B cell (primary cell): ENCODE data around the gene DGKE. TPM values are rescaled to one million over a fixed set of nuclear protein-coding genes. Genes with fewer than 3 reads are reported as not detected.
A peak's percentile ranks its signal among the peaks of the same experiment; 100 is the strongest.

Experiments
- ATAC-seq: fragments of 200-7000 bp; cut with Tn5 transposase; one replicate; pipeline ENCODE4 v1.10.0; 2021; ENCODE audit warnings: low read depth, mild to moderate bottlenecking, moderate number of reproducible peaks, moderate library complexity
- CTCF ChIA-PET: fragments of 350-600 bp; sonication (Branson Sonifier 250); formaldehyde crosslinking; loops from one replicate; lab custom pipeline; 2021; ENCODE audit warnings: antibody characterized with exemption, inconsistent platforms; lab: Charles Lee
- POLR2A ChIA-PET: fragments of 350-600 bp; sonication (Branson Sonifier 250); formaldehyde crosslinking; loops from one replicate; lab custom pipeline; 2021; ENCODE audit warnings: antibody characterized with exemption; lab: Charles Lee
- DNase-seq: peaks from one replicate; pipeline ENCODE4 v3.0.0; 2013
- H2AFZ ChIP-seq: 2 replicates; pipeline ENCODE4 v1.6.1; 2012; ENCODE audit warnings: mild to moderate bottlenecking, low read depth, low read length; ENCODE audit not compliant: insufficient read depth, poor library complexity, severe bottlenecking
- H3K27ac ChIP-seq, 2 donors: 1 replicate in 1 of 2; 2 replicates in 1 of 2; pipeline ENCODE4 v1.5.1; 2012 to 2013; ENCODE audit warnings: low read length in 2 of 2, mild to moderate bottlenecking in 2 of 2, moderate library complexity in 1 of 2
- H3K27me3 ChIP-seq, 4 experiments: fragments of 200-600 bp in 1 of 4; sonication (generic) in 1 of 4; replicated peaks in 1 of 4; 1 replicate in 2 of 4; 2 replicates in 2 of 4; pipeline versions ENCODE4 v1.6.1 to v1.7.0; 2013 to 2016; ENCODE audit warnings: low read length in 3 of 4, mild to moderate bottlenecking in 2 of 4, mixed read lengths in 1 of 4, moderate library complexity in 1 of 4; ENCODE audit not compliant: insufficient read depth in 4 of 4, control insufficient read depth in 3 of 4; ENCODE audit errors: control extremely low read depth in 1 of 4
- H3K36me3 ChIP-seq, 2 experiments: replicated peaks in 1 of 2; 1 replicate in 1 of 2; 2 replicates in 1 of 2; pipeline versions ENCODE4 v1.6.1 to v1.7.1; 2013; ENCODE audit warnings: low read length in 1 of 2; ENCODE audit not compliant: insufficient read depth in 2 of 2, control insufficient read depth in 1 of 2; ENCODE audit errors: control extremely low read depth in 1 of 2, extremely low read depth in 1 of 2
- H3K4me1 ChIP-seq, 2 donors: fragments of 200-600 bp in 1 of 2; sonication (generic) in 1 of 2; 1 replicate in 1 of 2; 2 replicates in 1 of 2; pipeline versions ENCODE4 v1.5.1 to v1.6.1; 2013 to 2017; ENCODE audit warnings: low read length in 2 of 2; ENCODE audit not compliant: control insufficient read depth in 2 of 2, insufficient read depth in 2 of 2
- H3K4me2 ChIP-seq: replicated peaks from 2 replicates; pipeline ENCODE3; 2012; ENCODE audit warnings: mild to moderate bottlenecking, low read depth, low read length; ENCODE audit not compliant: poor library complexity, severe bottlenecking
- H3K4me3 ChIP-seq, 5 experiments: fragments of 200-600 bp in 1 of 5; sonication (generic) in 1 of 5; 1 replicate in 3 of 5; 2 replicates in 2 of 5; pipeline versions ENCODE4 v1.5.1 to v1.7.0; 2011 to 2016; ENCODE audit warnings: low read length in 4 of 5, mild to moderate bottlenecking in 4 of 5, low read depth in 2 of 5, control low read depth in 1 of 5, moderate library complexity in 1 of 5; ENCODE audit not compliant: insufficient read depth in 1 of 5; ENCODE audit errors: control extremely low read depth in 1 of 5, extremely low read depth in 1 of 5
- H3K79me2 ChIP-seq: fragments of 200-600 bp; sonication (generic); one replicate; pipeline ENCODE4 v1.6.0; 2016; ENCODE audit warnings: low read length; ENCODE audit not compliant: control insufficient read depth, insufficient read depth
- H3K9ac ChIP-seq: fragments of 200-600 bp; sonication (generic); 2 replicates; pipeline ENCODE4 v1.6.1; 2017; ENCODE audit warnings: mild to moderate bottlenecking, low read length, moderate library complexity
- H3K9me3 ChIP-seq, 3 donors: one replicate each; pipeline versions ENCODE4 v1.6.1 to v1.7.1; 2013; ENCODE audit warnings: low read length in 2 of 3; ENCODE audit not compliant: control insufficient read depth in 2 of 3, insufficient read depth in 1 of 3; ENCODE audit errors: control extremely low read depth in 1 of 3
- H4K20me1 ChIP-seq: 2 replicates; pipeline ENCODE4 v1.6.0; 2012; ENCODE audit warnings: mild to moderate bottlenecking, low read length; ENCODE audit not compliant: insufficient read depth, control insufficient read depth, poor library complexity, severe bottlenecking
- H3K27ac Mint-ChIP-seq: one replicate; pipeline ENCODE4 v1.8.0; 2021; ENCODE audit warnings: mixed read lengths
- H3K27me3 Mint-ChIP-seq: one replicate; pipeline ENCODE4 v1.8.0; 2021; ENCODE audit warnings: mixed read lengths
- H3K4me1 Mint-ChIP-seq: one replicate; pipeline ENCODE4 v1.8.0; 2021; ENCODE audit warnings: mixed read lengths
- H3K4me3 Mint-ChIP-seq: one replicate; pipeline ENCODE4 v1.8.0; 2021; ENCODE audit warnings: mixed read lengths
- H3K9me3 Mint-ChIP-seq: one replicate; pipeline ENCODE4 v1.8.0; 2022; ENCODE audit warnings: mixed read lengths; ENCODE audit not compliant: insufficient read depth
- EZH2 ChIP-seq: IDR thresholded peaks from 2 replicates; pipeline ENCODE4 v1.6.1; 2012; ENCODE audit warnings: borderline replicate concordance, low read depth, mild to moderate bottlenecking, moderate library complexity, low read length; ENCODE audit not compliant: insufficient read depth, poor library complexity, severe bottlenecking
- WGBS: methylation state at CpG from one replicate; pipeline ENCODE4 v1.1.5; 2013; ENCODE audit warnings: missing lambda C conversion rate; ENCODE audit not compliant: insufficient coverage; 5-methylcytosine and 5-hydroxymethylcytosine counted together
- intact Hi-C: fragments of 100-400 bp; cut with micrococcal nuclease; formaldehyde crosslinking; loops from one replicate; pipeline ENCODE4 v1.10.0; 2022
- polyA plus RNA-seq: library from polyadenylated mRNA; depleted of rRNA; stranded (reverse); fragments of >200 nt; gene quantifications from 2 replicates; pipeline ENCODE4 v1.2.3, GENCODE V29; 2012
- total RNA-seq, 2 donors: library from RNA; stranded (reverse); fragments of 120-200 nt in 1 of 2; gene quantifications; 1 replicate in 1 of 2; 2 replicates in 1 of 2; pipeline versions ENCODE4 v1.2.3 to v1.2.4, GENCODE V29; 2013 to 2022
- TF ChIP-seq, protein P1 (sequence below): fragments of 200-600 bp; IDR thresholded peaks from one replicate; pipeline ENCODE4 v1.8.0; 2022; ENCODE audit warnings: antibody characterized with exemption, mild to moderate bottlenecking

DGKE gene
- total and polyA plus RNA-seq, 2 donors (not counting 1 experiment from before 2014, with no cell fraction given) = 8.9 to 28.1 TPM

DNA sequence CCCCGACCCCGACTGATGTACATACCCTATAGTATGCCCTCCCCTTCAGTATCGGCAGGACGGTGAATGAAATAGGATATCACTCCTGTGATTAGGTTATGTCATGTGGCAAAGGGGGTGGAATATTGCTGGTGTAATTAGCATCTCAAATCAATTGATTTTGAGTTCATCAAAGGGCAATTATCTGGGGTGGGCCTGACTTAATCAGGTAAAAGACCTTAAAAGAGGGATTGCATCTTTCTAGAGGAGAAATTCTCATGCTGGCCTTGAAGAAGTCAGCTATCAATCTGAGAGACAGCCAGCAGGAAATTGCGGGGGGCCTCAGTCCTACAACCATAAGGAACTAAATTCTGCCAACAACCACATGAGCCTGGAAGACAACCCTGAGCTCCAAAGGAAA is 69.6 kb downstream of the DGKE start:
- no peak for TF ChIP-seq EZH2
- TF ChIP-seq, protein P1, sequence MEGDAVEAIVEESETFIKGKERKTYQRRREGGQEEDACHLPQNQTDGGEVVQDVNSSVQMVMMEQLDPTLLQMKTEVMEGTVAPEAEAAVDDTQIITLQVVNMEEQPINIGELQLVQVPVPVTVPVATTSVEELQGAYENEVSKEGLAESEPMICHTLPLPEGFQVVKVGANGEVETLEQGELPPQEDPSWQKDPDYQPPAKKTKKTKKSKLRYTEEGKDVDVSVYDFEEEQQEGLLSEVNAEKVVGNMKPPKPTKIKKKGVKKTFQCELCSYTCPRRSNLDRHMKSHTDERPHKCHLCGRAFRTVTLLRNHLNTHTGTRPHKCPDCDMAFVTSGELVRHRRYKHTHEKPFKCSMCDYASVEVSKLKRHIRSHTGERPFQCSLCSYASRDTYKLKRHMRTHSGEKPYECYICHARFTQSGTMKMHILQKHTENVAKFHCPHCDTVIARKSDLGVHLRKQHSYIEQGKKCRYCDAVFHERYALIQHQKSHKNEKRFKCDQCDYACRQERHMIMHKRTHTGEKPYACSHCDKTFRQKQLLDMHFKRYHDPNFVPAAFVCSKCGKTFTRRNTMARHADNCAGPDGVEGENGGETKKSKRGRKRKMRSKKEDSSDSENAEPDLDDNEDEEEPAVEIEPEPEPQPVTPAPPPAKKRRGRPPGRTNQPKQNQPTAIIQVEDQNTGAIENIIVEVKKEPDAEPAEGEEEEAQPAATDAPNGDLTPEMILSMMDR = no peak

DNA sequence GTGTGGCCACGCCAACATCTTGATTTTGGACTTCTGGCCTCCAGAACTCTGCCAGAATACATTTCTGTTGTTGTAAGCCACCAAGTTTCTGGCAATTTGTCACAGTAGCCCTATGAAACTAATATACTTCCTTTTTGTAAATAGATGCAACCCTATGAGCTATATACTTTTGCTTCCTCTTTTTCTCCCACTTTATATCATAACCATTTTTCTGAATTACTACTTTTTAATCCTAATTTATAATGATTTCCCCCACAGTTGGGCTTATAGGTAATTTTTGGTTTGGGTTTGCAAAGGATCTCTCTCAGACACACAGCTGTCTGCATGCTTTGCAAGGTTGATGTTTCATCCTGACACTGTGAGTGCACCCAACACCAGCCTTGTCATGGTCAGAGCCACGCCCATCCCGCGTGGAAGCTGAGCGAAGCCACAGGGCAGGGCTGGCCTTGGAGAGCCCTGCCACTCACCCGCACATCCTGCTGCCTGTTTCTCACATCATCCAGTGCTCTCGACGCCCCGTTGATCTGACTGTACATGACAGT is 74.1 kb downstream of the DGKE start:
- Histone ChIP-seq H3K27me3 (no peaks in the 10 kb centered on the region), H3K27ac (peak overlapping the region; percentile 68 to 76), H3K9me3 (no peaks in the 10 kb centered on the region), H4K20me1 (peaks cover 55% of the 10 kb centered on the region), H3K79me2 (peaks cover 79% of the 10 kb centered on the region), H3K36me3 (peaks cover 5 to 45% of the 10 kb centered on the region in 2 experiments), H3K4me1 (peaks cover 54 to 64% of the 10 kb centered on the region in 2 donors), H2AFZ (no peak overlapping the region), H3K4me3 (peak overlapping the region in 1 of 5 experiments; percentile 22), H3K9ac (peak overlapping the region; percentile 15), H3K4me2 (peak overlapping the region; percentile 60)
- Mint-ChIP-seq H3K27me3 (no peaks in the 10 kb centered on the region), H3K9me3 (no peaks in the 10 kb centered on the region), H3K27ac (peak overlapping the region; percentile 94), H3K4me3 (peak overlapping the region; percentile 80), H3K4me1 (peaks cover 68% of the 10 kb centered on the region)
- TF ChIP-seq, protein P1 = no peak
- no peak for TF ChIP-seq EZH2
- intact Hi-C loops = loop anchor here (1.0 kb wide), 2 partner anchors 53 to 75 kb away; partner anchors contain the start of genes C17orf67 and COIL
- ChIA-PET CTCF (interaction anchor here (1.2 to 1.3 kb wide), 2 partner anchors 17 to 88 kb away, joined by 4 read pairs; no protein-coding TSS in a partner anchor), POLR2A (interaction anchor here (0.5 kb wide), 1 partner anchor 70 kb away, joined by 3 read pairs; the partner anchor contains the start of gene SCPEP1)
- 6% methylated on average over 9 of the region's 9 CpGs for WGBS
- ATAC-seq = peak; percentile 96
- DNase-seq = peak; percentile 79

More for the DNA sequence above, 69.6 kb downstream of the DGKE start:
- H3K27ac ChIP-seq = no peak overlapping the region
- no peak overlapping the region for H3K4me3 Mint-ChIP-seq
- no peaks in the 10 kb centered on the region for H3K9me3 ChIP-seq
- H3K27ac Mint-ChIP-seq = no peak overlapping the region
- DNase-seq (no peak), ATAC-seq (no peak)
- H3K27me3 ChIP-seq = no peaks in the 10 kb centered on the region
- peaks cover 14 to 19% of the 10 kb centered on the region in 2 donors for H3K4me1 ChIP-seq
- peaks cover 65% of the 10 kb centered on the region for H4K20me1 ChIP-seq
- H3K4me3 ChIP-seq = no peak overlapping the region
- H3K9ac ChIP-seq = no peak overlapping the region
- ChIA-PET CTCF (no interaction called here), POLR2A (interaction anchor here (0.5 kb wide), 1 partner anchor 75 kb away, joined by 6 read pairs; no protein-coding TSS in a partner anchor)
- WGBS = 100% methylated on average over 1 of the region's 5 CpGs
- H3K79me2 ChIP-seq = peaks cover 74% of the 10 kb centered on the region
- H3K4me2 ChIP-seq = no peak overlapping the region
- H3K36me3 ChIP-seq = peaks cover 6 to 88% of the 10 kb centered on the region in 2 experiments
- peaks cover 36% of the 10 kb centered on the region for H3K4me1 Mint-ChIP-seq
- H3K27me3 Mint-ChIP-seq = no peaks in the 10 kb centered on the region
- no peaks in the 10 kb centered on the region for H3K9me3 Mint-ChIP-seq
- intact Hi-C loops = no loop called here
- no peak overlapping the region for H2AFZ ChIP-seq
